IPS-18a (cell line): ENCODE data around the gene NODAL.
A peak's percentile ranks its signal among the peaks of the same experiment; 100 is the strongest.

Source experiments
- H3K27ac ChIP-seq: one replicate; pipeline ENCODE4 v1.5.1; 2013; ENCODE audit warnings: low read length
- H3K27me3 ChIP-seq: one replicate; pipeline ENCODE4 v1.6.1; 2013; ENCODE audit warnings: mild to moderate bottlenecking, low read length; ENCODE audit not compliant: control insufficient read depth, insufficient read depth
- H3K36me3 ChIP-seq: one replicate; pipeline ENCODE4 v1.6.1; 2013; ENCODE audit warnings: low read depth, low read length; ENCODE audit not compliant: control insufficient read depth
- H3K4me1 ChIP-seq: one replicate; pipeline ENCODE4 v1.6.1; 2013; ENCODE audit warnings: low read depth, low read length; ENCODE audit not compliant: control insufficient read depth
- H3K4me3 ChIP-seq: one replicate; pipeline ENCODE4 v1.5.1; 2013; ENCODE audit warnings: low read length
- H3K9ac ChIP-seq: one replicate; pipeline ENCODE4 v1.6.1; 2013; ENCODE audit warnings: mild to moderate bottlenecking, low read length, moderate library complexity
- H3K9me3 ChIP-seq: one replicate; pipeline ENCODE4 v1.6.1; 2013; ENCODE audit warnings: low read depth, low read length; ENCODE audit not compliant: control insufficient read depth

NODAL gene

GRCh38 chr10:70478191-70479164 lies 37.0 kb upstream of the NODAL start, which contains the start of gene PALD1:
PALD1 (plus strand) TSS chr10:70478767; CDS start chr10:70525952, 47,185 bp downstream.
- H3K9me3 ChIP-seq: no peaks in the 10 kb centered on the region
- H3K27me3 ChIP-seq: peaks cover 14% of the 10 kb centered on the region
- H3K36me3 ChIP-seq: no peaks in the 10 kb centered on the region
- peak within 1 kb of the TSS; percentile 69 for H3K4me3 ChIP-seq
- H3K27ac ChIP-seq: no peak within 1 kb of the TSS
- H3K4me1 ChIP-seq: peaks cover 20% of the 10 kb centered on the region
- H3K9ac ChIP-seq: peak within 1 kb of the TSS; percentile 71

GRCh38 chr10:70477661-70478162 lies 36.2 kb upstream of the NODAL start:
- Histone ChIP-seq H3K4me3 (peak overlapping the region; percentile 69), H3K9me3 (no peaks in the 10 kb centered on the region), H3K4me1 (peaks cover 20% of the 10 kb centered on the region), H3K27me3 (peaks cover 14% of the 10 kb centered on the region), H3K27ac (no peak overlapping the region), H3K9ac (peak overlapping the region; percentile 71), H3K36me3 (no peaks in the 10 kb centered on the region)

- no peak overlapping the region for H3K4me3 ChIP-seq
- no peak overlapping the region for H3K9ac ChIP-seq
- H3K27ac ChIP-seq: no peak overlapping the region
- H3K9me3 ChIP-seq: no peaks in the 10 kb centered on the region
- peaks cover 20% of the 10 kb centered on the region for H3K4me1 ChIP-seq
- no peaks in the 10 kb centered on the region for H3K36me3 ChIP-seq
- H3K27me3 ChIP-seq: peaks cover 14% of the 10 kb centered on the region
These were observed 35.0 kb upstream of the NODAL start for GRCh38 chr10:70476249-70477035.

- Histone ChIP-seq H3K27ac (no peak overlapping the region), H3K4me1 (peaks cover 19% of the 10 kb centered on the region), H3K36me3 (no peaks in the 10 kb centered on the region), H3K9ac (no peak overlapping the region), H3K27me3 (peaks cover 14% of the 10 kb centered on the region), H3K9me3 (no peaks in the 10 kb centered on the region), H3K4me3 (no peak overlapping the region)
These were observed 34.2 kb upstream of the NODAL start for GRCh38 chr10:70475661-70476060.

- Histone ChIP-seq H3K9ac (no peak overlapping the region), H3K36me3 (no peaks in the 10 kb centered on the region), H3K4me3 (no peak overlapping the region), H3K27me3 (peaks cover 14% of the 10 kb centered on the region), H3K4me1 (peaks cover 12% of the 10 kb centered on the region), H3K9me3 (no peaks in the 10 kb centered on the region), H3K27ac (no peak overlapping the region)
These were observed 33.3 kb upstream of the NODAL start for GRCh38 chr10:70474780-70475179.

GRCh38 chr10:70472799-70473454 lies 31.4 kb upstream of the NODAL start:
- no peaks in the 10 kb centered on the region for H3K36me3 ChIP-seq
- H3K9ac ChIP-seq: no peak overlapping the region
- no peak overlapping the region for H3K27ac ChIP-seq
- no peaks in the 10 kb centered on the region for H3K9me3 ChIP-seq
- peaks cover 10% of the 10 kb centered on the region for H3K27me3 ChIP-seq
- no peak overlapping the region for H3K4me3 ChIP-seq
- peaks cover 12% of the 10 kb centered on the region for H3K4me1 ChIP-seq

- H3K27ac ChIP-seq: no peak overlapping the region
- no peaks in the 10 kb centered on the region for H3K9me3 ChIP-seq
- no peak overlapping the region for H3K9ac ChIP-seq
- no peaks in the 10 kb centered on the region for H3K27me3 ChIP-seq
- no peak overlapping the region for H3K4me3 ChIP-seq
- no peaks in the 10 kb centered on the region for H3K36me3 ChIP-seq
- peaks cover 5% of the 10 kb centered on the region for H3K4me1 ChIP-seq
These were observed 25.5 kb upstream of the NODAL start for GRCh38 chr10:70466951-70467350.

GRCh38 chr10:70465832-70466231 lies 24.4 kb upstream of the NODAL start:
- Histone ChIP-seq H3K9ac (no peak overlapping the region), H3K4me3 (no peak overlapping the region), H3K4me1 (peaks cover 5% of the 10 kb centered on the region), H3K27me3 (peaks cover 3% of the 10 kb centered on the region), H3K27ac (no peak overlapping the region), H3K9me3 (no peaks in the 10 kb centered on the region), H3K36me3 (no peaks in the 10 kb centered on the region)

GRCh38 chr10:70465278-70465677 lies 23.8 kb upstream of the NODAL start:
- H3K9ac ChIP-seq: no peak overlapping the region
- peaks cover 6% of the 10 kb centered on the region for H3K27me3 ChIP-seq
- peaks cover 5% of the 10 kb centered on the region for H3K4me1 ChIP-seq
- H3K27ac ChIP-seq: no peak overlapping the region
- no peaks in the 10 kb centered on the region for H3K9me3 ChIP-seq
- H3K36me3 ChIP-seq: no peaks in the 10 kb centered on the region
- H3K4me3 ChIP-seq: no peak overlapping the region

GRCh38 chr10:70462349-70462984 lies 21.0 kb upstream of the NODAL start:
- H3K9ac ChIP-seq: no peak overlapping the region
- no peak overlapping the region for H3K27ac ChIP-seq
- H3K4me1 ChIP-seq: peaks cover 21% of the 10 kb centered on the region
- H3K4me3 ChIP-seq: no peak overlapping the region
- H3K36me3 ChIP-seq: no peaks in the 10 kb centered on the region
- H3K9me3 ChIP-seq: no peaks in the 10 kb centered on the region
- H3K27me3 ChIP-seq: peaks cover 34% of the 10 kb centered on the region
